Adrenal gland (tissue), 12 donors: Measurements from ENCODE around the gene CFAP92. TPM values are rescaled to one million over a fixed set of nuclear protein-coding genes. Genes with fewer than 3 reads are reported as not detected.
A peak's percentile ranks its signal among the peaks of the same experiment; 100 is the strongest.

ENCODE experiments used
- DNase-seq, 7 donors: peaks; one replicate each; pipeline ENCODE4 v3.0.0-alpha.2; 2019 to 2020
- H3K27ac ChIP-seq, 5 donors: fragments of 200-600 bp; sonication (generic) in 4 of 5; 1 replicate in 3 of 5; 2 replicates in 2 of 5; pipeline versions ENCODE4 v1.5.1 to v1.8.0; 2016 to 2020; ENCODE audit warnings: mild to moderate bottlenecking in 1 of 5
- H3K27me3 ChIP-seq: fragments of 200-600 bp; 2 replicates; pipeline ENCODE4 v1.8.0; 2021
- H3K36me3 ChIP-seq, 2 donors: fragments of 200-600 bp; replicated peaks in 1 of 2; 1 replicate in 1 of 2; 2 replicates in 1 of 2; pipeline versions ENCODE4 v1.5.1 to v1.8.0; 2018 to 2022
- H3K4me1 ChIP-seq, 2 donors: fragments of 200-600 bp; replicated peaks in 1 of 2; 1 replicate in 1 of 2; 2 replicates in 1 of 2; pipeline versions ENCODE4 v1.5.1 to v1.8.0; 2018 to 2021
- H3K4me3 ChIP-seq, 4 donors: fragments of 200-600 bp; sonication (generic) in 3 of 4; one replicate each; pipeline ENCODE4 v1.5.1; 2016 to 2018
- H3K9me3 ChIP-seq, 3 donors: fragments of 200-600 bp; sonication (generic) in 1 of 3; replicated peaks in 1 of 3; 1 replicate in 2 of 3; 2 replicates in 1 of 3; pipeline versions ENCODE4 v1.5.1 to v1.8.0; 2016 to 2021
- CTCF ChIP-seq, 6 experiments: fragments of 450-650 bp in 4 of 6; fragments of 200-600 bp in 2 of 6; sonication (generic) in 1 of 6; IDR thresholded peaks; 1 replicate in 5 of 6; 2 replicates in 1 of 6; pipeline versions ENCODE4 v1.5.1 to v1.8.0; 2016 to 2021; ENCODE audit warnings: antibody characterized with exemption in 6 of 6, mild to moderate bottlenecking in 2 of 6, moderate library complexity in 1 of 6
- POLR2A ChIP-seq, 2 donors: fragments of 450-650 bp; IDR thresholded peaks; one replicate each; pipeline ENCODE4 v1.6.1; 2017; ENCODE audit warnings: antibody characterized with exemption in 2 of 2, mild to moderate bottlenecking in 2 of 2, moderate library complexity in 1 of 2
- WGBS, 4 donors: extraction: QIAGEN DNeasy Blood & Tissue Kit in 2 of 4; methylation state at CpG; one replicate each; pipeline versions ENCODE4 v1.1.5 to v1.1.7; 2013 to 2017; 5-methylcytosine and 5-hydroxymethylcytosine counted together
- intact Hi-C, 2 donors: fragments of 100-400 bp; cut with DNase I; formaldehyde crosslinking; loops; one replicate each; pipeline versions ENCODE4 v1.14.1 to v1.15.0; 2022 to 2023
- polyA plus RNA-seq, 3 donors: library from polyadenylated mRNA; stranded (reverse); fragments of 200-250 nt in 2 of 3; fragments of 350-450 nt in 1 of 3; fragmentation: Illumina TruSeq in 1 of 3; extraction: RNeasy Lipid Tissue Mini Kit (QIAGEN cat#74804) in 1 of 3; gene quantifications; one replicate each; pipeline ENCODE4 v1.2.3, GENCODE V29; 2013 to 2014
- total RNA-seq, 9 donors: library from RNA; depleted of rRNA in 4 of 9; stranded (reverse); fragments of >200 nt in 4 of 9; fragments of 120-200 nt in 1 of 9; fragmentation: NEBNext Ultra II Directional in 1 of 9; extraction: Animal tissue kit (Norgen Biotek cat#: 25700) in 1 of 9; gene quantifications; one replicate each; pipeline versions ENCODE4 v1.1.0 to v1.2.4, GENCODE V29; 2013 to 2023
- donor health status: healthy with polysubstance abuse.
- donor health status: Bipolar disorder and iron deficiency.
- donor health status: DM: yes; HTN: yes; CAD: no.
- donor health status: DM: no; HTN: no; CAD: no.
- donor health status: DM: no; HTN: no; CAD: no.
- donor health status: DM: yes; HTN: yes; CAD: no.

Gene CFAP92
- total and polyA plus RNA-seq, 12 donors = 0.14 to 1.9 (median 0.48) TPM; not detected in 1

GRCh38 chr3:129002573-129003569 lies 9.0 kb upstream of the CFAP92 start:
- Histone ChIP-seq H3K4me1 (peaks cover 0 to 12% of the 10 kb centered on the region in 2 donors), H3K36me3 (no peaks in the 10 kb centered on the region), H3K27ac (no peak overlapping the region), H3K4me3 (peak overlapping the region in 1 of 4 donors; percentile 32), H3K9me3 (no peaks in the 10 kb centered on the region), H3K27me3 (peaks cover 40% of the 10 kb centered on the region)
- TF ChIP-seq CTCF (IDR thresholded peaks at IDR 0.05) = no peak
- TF ChIP-seq POLR2A (IDR thresholded peaks at IDR 0.05) = no peak
- no peak for DNase-seq
- WGBS, 4 donors = 45 to 54% (median 48%) methylated on average over 27 to 28 of the region's 28 CpGs
- intact Hi-C loops = no loop called here

GRCh38 chr3:129001806-129002572 lies 8.1 kb upstream of the CFAP92 start:
- WGBS, 4 donors = 1 to 9% (median 2%) methylated on average over 6 to 81 of the region's 81 CpGs
- Histone ChIP-seq H3K27ac (no peak overlapping the region), H3K4me3 (peak overlapping the region in 1 of 4 donors; percentile 39), H3K4me1 (peaks cover 0 to 12% of the 10 kb centered on the region in 2 donors), H3K27me3 (peaks cover 40% of the 10 kb centered on the region), H3K9me3 (no peaks in the 10 kb centered on the region), H3K36me3 (no peaks in the 10 kb centered on the region)
- intact Hi-C loops = no loop called here
- DNase-seq = no peak
- TF ChIP-seq POLR2A (IDR thresholded peaks at IDR 0.05) = no peak
- no peak for TF ChIP-seq CTCF (IDR thresholded peaks at IDR 0.05)

- Histone ChIP-seq H3K36me3 (no peaks in the 10 kb centered on the region), H3K27ac (peak within 1 kb of the TSS in 2 of 5 donors; percentile 71 to 78), H3K4me3 (peak within 1 kb of the TSS in 1 of 4 donors; percentile 39), H3K9me3 (no peaks in the 10 kb centered on the region), H3K27me3 (peaks cover 40% of the 10 kb centered on the region), H3K4me1 (peaks cover 0 to 12% of the 10 kb centered on the region in 2 donors)
- intact Hi-C loops = no loop called here
- TF ChIP-seq POLR2A (IDR thresholded peaks at IDR 0.05) (no peak), CTCF (IDR thresholded peaks at IDR 0.05) (no peak)
- DNase-seq = peak in 2 of 7 donors; percentile 35 to 43
- 0 to 1% (median 1%) methylated on average over 4 to 74 of the region's 74 CpGs for WGBS, 4 donors
Observed at GRCh38 chr3:129001101-129001805, 7.4 kb upstream of the CFAP92 start, which contains the start of gene EFCC1. Gene EFCC1 (plus strand): TSS chr3:129001304. CDS start chr3:129001629, 325 bp downstream.
